ENCODE results near the gene EDIL3.

DNA sequence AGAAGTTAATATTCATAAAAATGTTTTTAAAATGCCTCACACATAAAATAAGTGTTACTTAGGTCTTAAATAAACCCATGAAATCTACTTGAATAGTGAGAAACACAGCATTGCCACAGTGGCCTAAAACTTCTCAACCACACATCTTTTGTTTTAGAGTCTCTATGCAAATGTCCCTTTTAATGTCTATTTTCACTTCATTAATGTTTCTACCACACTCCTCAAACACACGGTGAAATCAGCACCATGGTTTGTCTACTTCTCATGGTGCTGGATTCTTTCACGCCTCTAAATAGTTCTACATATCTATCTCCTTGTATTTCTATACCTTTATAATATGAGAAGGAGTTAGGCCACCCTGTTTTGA is 111.2 kb downstream of the EDIL3 start:
- TF ChIP-seq, protein P1, sequence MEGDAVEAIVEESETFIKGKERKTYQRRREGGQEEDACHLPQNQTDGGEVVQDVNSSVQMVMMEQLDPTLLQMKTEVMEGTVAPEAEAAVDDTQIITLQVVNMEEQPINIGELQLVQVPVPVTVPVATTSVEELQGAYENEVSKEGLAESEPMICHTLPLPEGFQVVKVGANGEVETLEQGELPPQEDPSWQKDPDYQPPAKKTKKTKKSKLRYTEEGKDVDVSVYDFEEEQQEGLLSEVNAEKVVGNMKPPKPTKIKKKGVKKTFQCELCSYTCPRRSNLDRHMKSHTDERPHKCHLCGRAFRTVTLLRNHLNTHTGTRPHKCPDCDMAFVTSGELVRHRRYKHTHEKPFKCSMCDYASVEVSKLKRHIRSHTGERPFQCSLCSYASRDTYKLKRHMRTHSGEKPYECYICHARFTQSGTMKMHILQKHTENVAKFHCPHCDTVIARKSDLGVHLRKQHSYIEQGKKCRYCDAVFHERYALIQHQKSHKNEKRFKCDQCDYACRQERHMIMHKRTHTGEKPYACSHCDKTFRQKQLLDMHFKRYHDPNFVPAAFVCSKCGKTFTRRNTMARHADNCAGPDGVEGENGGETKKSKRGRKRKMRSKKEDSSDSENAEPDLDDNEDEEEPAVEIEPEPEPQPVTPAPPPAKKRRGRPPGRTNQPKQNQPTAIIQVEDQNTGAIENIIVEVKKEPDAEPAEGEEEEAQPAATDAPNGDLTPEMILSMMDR (conservative IDR thresholded peaks at IDR 0.05 in 1 of 2, IDR thresholded peaks at IDR 0.05 in 1 of 2; ENCODE audit: extremely low read depth in 1 of 2, insufficient read depth in 1 of 2, low read depth in 1 of 2, low read length in 2 of 2): no peak
- TF ChIP-seq EZH2 (IDR thresholded peaks at IDR 0.05; ENCODE audit: borderline replicate concordance, low read length): no peak
